H9 (cell line): ENCODE measurements around the gene DCHS1. TPM values are rescaled to one million over a fixed set of nuclear protein-coding genes. Genes with fewer than 3 reads are reported as not detected.

Source experiments
- DNase-seq: peaks from one replicate; pipeline ENCODE4 v3.0.0-alpha.2; 2017
- H2AFZ ChIP-seq: one replicate; pipeline ENCODE4 v1.6.1; 2013; ENCODE audit warnings: mild to moderate bottlenecking, low read length, control low read depth, moderate library complexity
- H2AK5ac ChIP-seq: 2 replicates; pipeline ENCODE4 v1.6.1; 2013; ENCODE audit warnings: low read length, control low read depth, mixed read lengths; ENCODE audit not compliant: insufficient read length
- H2BK120ac ChIP-seq: one replicate; pipeline ENCODE4 v1.6.1; 2013; ENCODE audit warnings: low read depth, mild to moderate bottlenecking, low read length, control low read depth, inconsistent platforms; ENCODE audit not compliant: poor library complexity, severe bottlenecking
- H2BK12ac ChIP-seq: 2 replicates; pipeline ENCODE4 v1.6.1; 2013; ENCODE audit warnings: low read length, control low read depth, mixed read lengths, low read depth; ENCODE audit not compliant: insufficient read length
- H2BK15ac ChIP-seq: 2 replicates; pipeline ENCODE4 v1.6.1; 2013; ENCODE audit warnings: low read depth, low read length, control low read depth
- H2BK20ac ChIP-seq: one replicate; pipeline ENCODE4 v1.6.1; 2013; ENCODE audit warnings: low read depth, mild to moderate bottlenecking, low read length, control low read depth, inconsistent platforms; ENCODE audit not compliant: poor library complexity, severe bottlenecking
- H2BK5ac ChIP-seq: 2 replicates; pipeline ENCODE4 v1.6.1; 2013; ENCODE audit warnings: low read length, control low read depth, mixed read lengths; ENCODE audit not compliant: insufficient read length
- H3K14ac ChIP-seq: 2 replicates; pipeline ENCODE4 v1.6.1; 2013; ENCODE audit warnings: low read length, control low read depth; ENCODE audit not compliant: insufficient read depth
- H3K18ac ChIP-seq: 2 replicates; pipeline ENCODE4 v1.6.1; 2013; ENCODE audit warnings: low read depth, mild to moderate bottlenecking, mixed read lengths, low read length, control low read depth; ENCODE audit not compliant: insufficient read length
- H3K23ac ChIP-seq: 2 replicates; pipeline ENCODE4 v1.6.1; 2013; ENCODE audit warnings: low read length, control low read depth, mixed read lengths, low read depth; ENCODE audit not compliant: insufficient read length
- H3K23me2 ChIP-seq: 2 replicates; pipeline ENCODE4 v1.6.1; 2013; ENCODE audit warnings: low read depth, mild to moderate bottlenecking, mixed read lengths, low read length, control low read depth; ENCODE audit not compliant: insufficient read length, poor library complexity, severe bottlenecking
- H3K27ac ChIP-seq: 2 replicates; pipeline ENCODE4 v1.5.1; 2013; ENCODE audit warnings: low read length, control low read depth, mixed read lengths, low read depth; ENCODE audit not compliant: insufficient read length
- H3K27me3 ChIP-seq: 2 replicates; pipeline ENCODE4 v1.6.1; 2013; ENCODE audit warnings: low read length, control low read depth, inconsistent platforms; ENCODE audit not compliant: insufficient read depth
- H3K4ac ChIP-seq: 2 replicates; pipeline ENCODE4 v1.6.1; 2013; ENCODE audit warnings: low read depth, mild to moderate bottlenecking, control low read depth, inconsistent platforms, low read length, moderate library complexity
- H3K4me1 ChIP-seq: 2 replicates; pipeline ENCODE4 v1.6.1; 2013; ENCODE audit warnings: low read length, control low read depth, inconsistent platforms; ENCODE audit not compliant: insufficient read depth
- H3K4me2 ChIP-seq: 2 replicates; pipeline ENCODE4 v1.6.1; 2013; ENCODE audit warnings: low read length, control low read depth, mixed read lengths; ENCODE audit not compliant: insufficient read length, insufficient read depth
- H3K56ac ChIP-seq: 2 replicates; pipeline ENCODE4 v1.6.1; 2013; ENCODE audit warnings: low read depth, mild to moderate bottlenecking, mixed read lengths, low read length, control low read depth; ENCODE audit not compliant: insufficient read length
- H3K79me1 ChIP-seq: 2 replicates; pipeline ENCODE4 v1.6.1; 2013; ENCODE audit warnings: low read depth, mild to moderate bottlenecking, moderate library complexity, low read length, control low read depth, inconsistent platforms; ENCODE audit not compliant: insufficient read depth, poor library complexity, severe bottlenecking
- H3K79me2 ChIP-seq: 2 replicates; pipeline ENCODE4 v1.6.1; 2013; ENCODE audit warnings: low read length, control low read depth, inconsistent platforms; ENCODE audit not compliant: insufficient read depth
- H3K9ac ChIP-seq: 2 replicates; pipeline ENCODE4 v1.6.1; 2013; ENCODE audit warnings: low read length, control low read depth, mixed read lengths; ENCODE audit not compliant: insufficient read length; ENCODE audit errors: extremely low read depth
- H3K9me3 ChIP-seq: one replicate; pipeline ENCODE4 v1.6.1; 2013; ENCODE audit warnings: low read depth, low read length, inconsistent platforms; ENCODE audit not compliant: control insufficient read depth
- H3T11ph ChIP-seq: one replicate; pipeline ENCODE4 v1.6.1; 2013; ENCODE audit warnings: mild to moderate bottlenecking, low read length, control low read depth, inconsistent platforms
- H4K20me1 ChIP-seq: one replicate; pipeline ENCODE4 v1.6.1; 2013; ENCODE audit not compliant: control insufficient read depth, insufficient read length, insufficient read depth
- H4K5ac ChIP-seq: 2 replicates; pipeline ENCODE4 v1.6.1; 2013; ENCODE audit warnings: low read depth, mild to moderate bottlenecking, mixed read lengths, low read length, control low read depth; ENCODE audit not compliant: insufficient read length
- H4K8ac ChIP-seq: replicated peaks from 2 replicates; pipeline ENCODE4 v1.6.1; 2013; ENCODE audit warnings: low read length, control low read depth, mixed read lengths, low read depth; ENCODE audit not compliant: insufficient read length
- H4K91ac ChIP-seq: 2 replicates; pipeline ENCODE4 v1.6.1; 2013; ENCODE audit warnings: low read depth, mild to moderate bottlenecking, moderate library complexity, mixed read lengths, low read length, control low read depth; ENCODE audit not compliant: insufficient read length
- H3K27ac Mint-ChIP-seq, 3 experiments: 2 replicates in 2 of 3; 3 replicates in 1 of 3; pipeline ENCODE4 v1.8.0; 2020 to 2021; ENCODE audit warnings: mixed read lengths in 3 of 3, mild to moderate bottlenecking in 1 of 3, moderate library complexity in 1 of 3
- H3K27me3 Mint-ChIP-seq: 2 replicates; pipeline ENCODE4 v1.8.0; 2021; ENCODE audit warnings: low read depth, mild to moderate bottlenecking, moderate library complexity, mixed read lengths
- H3K36me3 Mint-ChIP-seq, 3 experiments: 2 replicates in 2 of 3; 3 replicates in 1 of 3; pipeline ENCODE4 v1.8.0; 2020 to 2021; ENCODE audit warnings: low read depth in 3 of 3, mixed read lengths in 3 of 3; ENCODE audit not compliant: insufficient read depth in 1 of 3
- H3K4me1 Mint-ChIP-seq, 2 experiments: 2 replicates each; pipeline ENCODE4 v1.8.0; 2020; ENCODE audit warnings: mixed read lengths in 2 of 2
- H3K4me3 Mint-ChIP-seq, 2 experiments: 2 replicates in 1 of 2; 3 replicates in 1 of 2; pipeline ENCODE4 v1.8.0; 2020 to 2021; ENCODE audit warnings: mild to moderate bottlenecking in 2 of 2, mixed read lengths in 2 of 2, moderate library complexity in 1 of 2
- H3K9me3 Mint-ChIP-seq, 2 experiments: 2 replicates in 1 of 2; 3 replicates in 1 of 2; pipeline ENCODE4 v1.8.0; 2020; ENCODE audit warnings: mild to moderate bottlenecking in 2 of 2, mixed read lengths in 2 of 2, moderate library complexity in 1 of 2
- WGBS: extraction: QIAGEN DNeasy Blood & Tissue Kit; methylation state at CpG from one replicate; pipeline ENCODE4 v1.1.7; 2013; ENCODE audit warnings: missing lambda C conversion rate, low lambda C conversion rate, mixed read lengths; ENCODE audit not compliant: insufficient read length; ENCODE audit errors: extremely low coverage; 5-methylcytosine and 5-hydroxymethylcytosine counted together
- total RNA-seq: library from RNA; stranded (reverse); gene quantifications from 2 replicates; pipeline ENCODE4 v1.2.1, GENCODE V29; 2021
- TF ChIP-seq, protein P1 (sequence below): fragments of 200-600 bp; sonication (generic); conservative IDR thresholded peaks from 3 replicates; pipeline ENCODE4 v1.8.0; 2021; ENCODE audit warnings: antibody characterized with exemption, mild to moderate bottlenecking

The DCHS1 gene
- total RNA-seq, 1 experiment from 2014 or later = 12.5 TPM

DNA sequence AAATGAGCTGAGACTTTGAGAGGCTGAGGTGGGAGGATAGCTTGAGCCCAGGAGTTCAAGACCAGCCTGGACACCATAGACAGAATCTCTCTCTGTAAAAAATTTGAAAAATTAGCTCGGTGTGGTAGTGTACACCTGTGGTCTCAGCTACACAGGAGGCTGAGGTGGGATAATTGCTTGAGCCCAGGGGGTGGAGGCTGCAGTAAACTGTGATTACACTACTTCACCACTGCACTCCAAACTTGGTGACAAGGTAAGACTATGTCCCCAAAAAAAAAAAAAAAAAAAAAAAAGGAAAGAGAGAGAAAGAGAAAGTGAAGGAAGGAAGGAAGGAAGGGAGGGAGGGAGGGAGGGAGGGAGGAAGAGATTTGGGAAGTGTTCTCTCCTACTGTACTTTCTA lies 77.5 kb downstream of the DCHS1 start:
- WGBS = no CpG with 5 or more reads among the region's 1 CpG
- no peak overlapping the region for H2BK20ac ChIP-seq
- no peak overlapping the region for H4K8ac ChIP-seq

More for the DNA sequence above, 77.5 kb downstream of the DCHS1 start:
- Histone ChIP-seq H3K27ac (no peak overlapping the region), H3K23me2 (no peaks in the 10 kb centered on the region), H3K27me3 (no peaks in the 10 kb centered on the region), H4K20me1 (no peaks in the 10 kb centered on the region), H2BK5ac (no peak overlapping the region), H3K9ac (no peak overlapping the region), H3K23ac (no peak overlapping the region), H2BK15ac (no peak overlapping the region), H2BK12ac (no peak overlapping the region), H3K79me2 (no peaks in the 10 kb centered on the region), H3K4me2 (no peak overlapping the region), H2BK120ac (no peak overlapping the region), H4K5ac (no peak overlapping the region), H3K9me3 (no peaks in the 10 kb centered on the region), H3K14ac (no peak overlapping the region), H4K91ac (no peak overlapping the region), H3K56ac (no peak overlapping the region), H2AK5ac (no peak overlapping the region), H3K79me1 (no peaks in the 10 kb centered on the region), H3K18ac (no peak overlapping the region), H3K4ac (no peak overlapping the region), H3K4me1 (no peaks in the 10 kb centered on the region), H3T11ph (no peak overlapping the region), H2AFZ (no peak overlapping the region)
- TF ChIP-seq, protein P1, sequence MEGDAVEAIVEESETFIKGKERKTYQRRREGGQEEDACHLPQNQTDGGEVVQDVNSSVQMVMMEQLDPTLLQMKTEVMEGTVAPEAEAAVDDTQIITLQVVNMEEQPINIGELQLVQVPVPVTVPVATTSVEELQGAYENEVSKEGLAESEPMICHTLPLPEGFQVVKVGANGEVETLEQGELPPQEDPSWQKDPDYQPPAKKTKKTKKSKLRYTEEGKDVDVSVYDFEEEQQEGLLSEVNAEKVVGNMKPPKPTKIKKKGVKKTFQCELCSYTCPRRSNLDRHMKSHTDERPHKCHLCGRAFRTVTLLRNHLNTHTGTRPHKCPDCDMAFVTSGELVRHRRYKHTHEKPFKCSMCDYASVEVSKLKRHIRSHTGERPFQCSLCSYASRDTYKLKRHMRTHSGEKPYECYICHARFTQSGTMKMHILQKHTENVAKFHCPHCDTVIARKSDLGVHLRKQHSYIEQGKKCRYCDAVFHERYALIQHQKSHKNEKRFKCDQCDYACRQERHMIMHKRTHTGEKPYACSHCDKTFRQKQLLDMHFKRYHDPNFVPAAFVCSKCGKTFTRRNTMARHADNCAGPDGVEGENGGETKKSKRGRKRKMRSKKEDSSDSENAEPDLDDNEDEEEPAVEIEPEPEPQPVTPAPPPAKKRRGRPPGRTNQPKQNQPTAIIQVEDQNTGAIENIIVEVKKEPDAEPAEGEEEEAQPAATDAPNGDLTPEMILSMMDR = no peak
- H3K4me3 Mint-ChIP-seq = no peak overlapping the region
- peaks cover 4% of the 10 kb centered on the region in 2 experiments; a peak in 4 of 5 replicates for H3K9me3 Mint-ChIP-seq
- no peak for DNase-seq
- H3K27ac Mint-ChIP-seq = no peak overlapping the region
- H3K4me1 Mint-ChIP-seq = no peaks in the 10 kb centered on the region
- H3K27me3 Mint-ChIP-seq = no peaks in the 10 kb centered on the region
- peaks cover 0 to 1% (median under 1%) of the 10 kb centered on the region in 3 experiments; a peak in 1 of 7 replicates for H3K36me3 Mint-ChIP-seq
